GM20431 (cell line): Measurements from ENCODE around the gene PDZD4.

ENCODE experiments used
- in situ Hi-C: fragments of 300-500 bp; cut with MseI, MboI; formaldehyde crosslinking; loops from one replicate; pipeline ENCODE4 v1.15.0; 2020; ENCODE audit warnings: low sequenced_read_pairs; ENCODE audit not compliant: unreplicated experiment

Gene PDZD4

DNA sequence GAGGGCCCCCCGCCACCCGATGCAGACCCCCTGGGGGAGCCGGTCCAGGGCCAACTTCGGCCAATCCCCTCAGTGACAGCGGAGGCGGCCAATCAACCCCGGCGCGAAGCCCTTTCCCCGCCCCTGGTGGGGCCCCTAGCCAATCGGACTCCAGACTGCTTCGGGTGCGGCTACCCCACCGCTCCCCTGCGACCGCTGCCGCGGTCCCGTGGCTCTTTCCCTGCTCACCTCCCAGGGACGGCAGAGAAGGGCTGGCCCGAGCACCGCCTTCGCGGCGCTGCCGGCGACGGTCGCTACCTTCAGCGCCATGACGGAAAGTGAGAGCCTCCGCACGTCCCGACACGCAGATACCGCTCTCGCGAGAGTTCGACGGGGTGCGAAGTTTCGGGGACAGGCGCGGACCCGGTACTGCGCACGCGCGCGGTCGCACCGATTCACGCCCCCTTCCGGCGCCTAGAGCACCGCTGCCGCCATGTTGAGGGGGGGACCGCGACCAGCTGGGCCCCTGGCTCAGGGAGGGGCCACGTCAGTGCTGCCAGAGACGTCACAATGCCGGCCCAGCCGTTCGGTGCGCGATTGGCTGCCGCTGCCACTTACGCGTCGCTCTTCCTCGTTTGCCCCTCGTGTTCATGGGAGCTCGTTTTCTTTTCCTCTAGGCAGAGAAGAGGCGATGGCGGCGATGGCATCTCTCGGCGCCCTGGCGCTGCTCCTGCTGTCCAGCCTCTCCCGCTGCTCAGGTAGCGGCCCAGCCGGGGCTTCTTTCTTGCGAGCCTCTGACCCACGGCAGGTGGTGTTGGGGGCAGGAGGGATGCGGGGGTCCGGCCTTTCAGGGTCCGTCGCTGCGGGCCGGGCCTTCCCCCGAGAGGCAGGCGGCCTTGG is 36.1 kb downstream of the PDZD4 start, which contains the start of the genes IDH3G and SSR4:
Gene IDH3G, minus strand, starts transcription at position 358 of the 879 bp plus-strand sequence. Its CDS starts 49 bp downstream, at position 309.
Gene SSR4, plus strand, starts transcription at position 651 of the 879 bp plus-strand sequence. Its CDS starts 20 bp downstream, at position 671.
- in situ Hi-C loops: no loop called here

DNA sequence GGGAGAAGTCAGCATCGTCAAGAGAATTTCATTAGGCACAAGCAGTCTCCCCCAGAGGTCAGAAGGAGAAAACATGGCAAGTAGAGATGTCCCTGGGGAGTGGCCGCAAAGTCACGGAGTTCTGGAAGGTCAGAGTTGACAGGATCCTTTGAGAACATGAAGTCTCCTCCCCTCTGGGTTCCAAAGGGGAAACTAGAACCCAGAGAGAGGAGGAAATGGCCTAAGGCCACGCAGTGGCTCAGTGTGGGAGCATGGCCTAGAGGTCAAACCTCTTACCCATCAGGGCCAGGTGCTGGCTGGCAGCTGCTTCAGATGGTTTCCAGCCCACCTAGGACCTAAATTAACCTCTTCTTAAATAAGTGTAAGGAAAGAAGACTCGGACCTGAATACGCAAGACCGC is 37.1 kb downstream of the PDZD4 start:
- in situ Hi-C loops: no loop called here

DNA sequence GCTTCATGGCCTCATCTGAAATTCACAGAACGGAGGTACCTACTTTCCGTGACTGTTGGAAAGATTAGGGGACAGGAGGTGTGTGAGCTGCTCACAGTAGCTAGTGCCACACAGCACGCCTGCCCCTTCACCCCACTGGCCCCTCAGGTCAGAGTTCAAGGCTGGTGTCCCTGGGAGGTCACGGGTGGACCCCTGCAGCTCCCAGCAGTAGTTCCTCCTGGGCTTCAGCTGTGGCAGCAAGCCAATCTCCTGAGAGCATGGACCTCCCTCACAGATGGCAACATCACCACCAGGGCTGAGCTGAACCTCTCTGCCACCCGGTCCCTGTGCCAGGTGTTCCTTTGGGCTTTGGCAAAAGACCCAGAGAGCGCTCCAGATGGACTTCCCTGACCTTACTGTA is 38.0 kb downstream of the PDZD4 start:
- in situ Hi-C loops: no loop called here

DNA sequence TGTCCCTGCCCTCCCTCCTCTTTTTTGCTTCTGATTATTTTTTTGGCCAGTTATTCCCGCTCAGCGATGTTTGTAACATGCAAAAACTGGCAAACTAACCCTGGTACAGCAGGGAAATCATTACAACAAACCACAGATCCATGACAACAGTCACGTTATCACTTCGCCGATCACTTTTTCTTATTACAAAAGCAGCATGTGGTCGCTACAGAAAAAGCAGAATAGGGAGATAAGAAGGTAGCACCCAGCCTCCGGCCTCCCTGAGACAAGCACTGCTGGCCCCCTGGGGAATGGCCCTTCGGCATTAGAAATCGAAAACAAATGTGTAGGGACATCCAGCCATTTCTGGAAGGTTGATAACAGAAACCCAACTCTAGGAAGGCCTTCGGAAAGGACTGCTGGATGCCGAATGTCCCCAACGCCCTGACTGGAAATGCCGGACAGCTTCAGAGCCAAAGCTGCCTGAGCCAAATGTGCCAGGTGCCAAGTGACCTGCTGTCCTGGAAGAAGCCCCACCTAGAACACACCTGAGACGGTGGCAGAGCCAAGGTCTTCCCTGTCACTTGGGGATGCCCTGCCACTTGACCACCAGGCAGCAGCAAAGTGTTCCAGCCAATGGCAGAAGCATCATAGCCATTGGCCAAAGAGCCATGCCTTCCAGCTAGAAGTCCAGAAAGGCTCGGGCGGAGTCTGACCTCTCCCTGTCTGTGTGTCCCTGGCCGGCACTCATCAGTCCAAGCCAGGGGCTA is 39.1 kb downstream of the PDZD4 start:
- in situ Hi-C loops: no loop called here

DNA sequence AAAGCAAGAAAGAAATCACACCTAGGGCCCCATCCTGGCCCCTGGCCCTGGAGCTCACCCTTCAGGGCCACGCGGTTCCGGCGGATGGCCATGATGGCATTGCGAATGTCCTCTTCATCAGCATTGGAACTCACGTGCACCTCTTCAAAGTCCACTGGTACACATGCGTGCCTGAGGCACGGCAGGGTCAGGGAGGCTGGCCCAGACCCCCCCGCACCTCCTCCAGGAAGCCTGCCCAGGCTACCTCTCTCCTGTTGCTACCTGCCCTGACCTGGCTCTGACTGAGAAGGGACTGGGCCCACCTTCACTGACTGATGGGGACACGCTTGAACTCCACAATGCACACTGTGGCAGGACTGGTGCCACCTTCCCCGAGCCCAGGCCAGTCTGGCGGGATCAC is 40.7 kb downstream of the PDZD4 start:
- in situ Hi-C loops: no loop called here

DNA sequence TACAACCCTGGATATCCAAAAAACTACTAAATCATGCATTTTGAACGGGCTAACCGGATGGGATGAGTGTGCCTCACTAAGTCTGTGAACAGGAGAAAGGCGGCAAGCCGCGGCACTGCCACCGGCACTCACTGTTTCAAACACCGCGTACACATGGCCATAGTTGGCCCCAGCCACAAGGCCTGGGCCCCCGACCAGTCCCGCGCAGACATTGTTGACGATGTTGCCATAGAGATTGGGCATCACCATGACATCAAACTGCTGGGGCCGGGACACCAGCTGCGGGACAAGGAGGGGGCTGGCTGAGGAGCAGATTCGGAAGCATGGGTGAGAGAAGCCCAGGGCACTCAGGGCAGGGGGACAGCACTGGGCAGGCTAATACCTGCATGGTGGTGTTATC is 43.7 kb downstream of the PDZD4 start:
- in situ Hi-C loops: no loop called here

DNA sequence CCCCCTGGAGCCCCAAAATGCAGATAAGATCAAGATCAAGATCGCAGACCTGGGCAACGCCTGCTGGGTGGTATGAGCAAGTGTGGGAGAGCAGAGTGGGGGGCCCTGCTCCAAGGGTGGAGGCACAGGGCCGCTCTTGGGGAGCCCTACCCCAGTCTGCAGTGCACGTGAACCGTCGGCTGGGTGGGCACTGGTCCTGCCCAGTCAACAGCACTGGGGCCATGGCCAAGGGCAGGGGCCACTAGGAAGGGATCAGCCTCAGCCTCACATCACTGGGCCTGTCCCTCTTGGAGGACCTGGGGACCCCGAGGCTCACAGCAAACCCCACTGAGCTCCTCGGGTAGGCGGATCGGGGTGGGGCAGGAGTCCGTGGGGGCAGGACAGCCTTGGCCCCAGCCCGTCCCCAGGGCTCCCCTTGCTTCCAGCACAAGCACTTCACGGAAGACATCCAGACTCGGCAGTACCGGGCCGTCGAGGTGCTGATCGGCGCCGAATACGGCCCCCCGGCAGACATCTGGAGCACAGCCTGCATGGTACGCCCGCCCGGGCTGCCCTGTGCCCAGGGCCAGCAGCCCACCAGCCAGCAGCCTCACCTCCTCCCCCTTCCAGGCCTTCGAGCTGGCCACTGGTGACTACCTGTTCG is 45.9 kb downstream of the PDZD4 start:
- in situ Hi-C loops: no loop called here

DNA sequence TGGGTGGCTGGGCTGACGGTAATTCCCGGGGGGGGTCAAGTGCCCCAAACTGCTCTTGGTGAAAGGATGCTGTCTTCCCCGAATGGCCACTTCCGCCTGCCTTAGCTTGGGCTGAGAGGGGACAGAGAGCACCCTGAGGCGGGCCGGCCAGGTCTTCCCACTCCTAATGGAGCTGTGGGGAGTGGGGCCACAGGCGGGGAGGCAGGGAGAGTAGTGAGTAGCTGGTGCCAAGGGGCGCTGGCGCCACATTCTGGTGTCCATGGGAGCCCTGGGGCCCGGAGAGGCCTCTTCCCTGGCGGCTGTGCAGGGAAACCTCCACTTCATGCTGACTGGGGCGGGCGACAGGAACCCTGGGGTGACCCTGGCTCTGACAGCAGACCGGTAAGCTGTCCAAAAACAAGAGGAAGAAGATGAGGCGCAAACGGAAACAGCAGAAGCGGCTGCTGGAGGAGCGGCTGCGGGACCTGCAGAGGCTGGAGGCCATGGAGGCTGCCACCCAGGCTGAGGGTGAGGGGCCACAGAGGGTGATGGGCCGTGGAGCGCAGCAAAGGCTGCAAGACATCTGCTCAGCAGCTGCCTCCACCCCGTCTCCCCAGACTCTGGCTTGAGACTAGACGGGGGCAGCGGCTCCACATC is 46.8 kb downstream of the PDZD4 start:
- in situ Hi-C loops: no loop called here

DNA sequence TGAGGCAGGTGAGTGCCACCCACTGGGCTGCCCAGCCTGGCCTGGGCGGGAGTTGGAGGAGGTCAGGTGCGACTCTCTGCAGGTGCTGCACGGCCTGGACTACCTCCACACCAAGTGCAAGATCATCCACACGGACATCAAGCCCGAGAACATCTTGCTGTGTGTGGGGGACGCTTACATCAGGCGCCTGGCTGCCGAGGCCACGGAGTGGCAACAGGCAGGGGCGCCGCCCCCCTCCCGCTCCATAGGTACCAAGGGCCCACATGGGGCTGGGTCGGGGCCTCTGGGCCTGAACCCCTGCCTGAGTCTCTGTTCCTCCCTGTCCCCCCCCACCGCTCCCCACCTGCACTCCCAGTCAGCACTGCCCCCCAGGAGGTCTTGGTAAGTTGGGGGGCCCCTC is 47.5 kb downstream of the PDZD4 start:
- in situ Hi-C loops: no loop called here

DNA sequence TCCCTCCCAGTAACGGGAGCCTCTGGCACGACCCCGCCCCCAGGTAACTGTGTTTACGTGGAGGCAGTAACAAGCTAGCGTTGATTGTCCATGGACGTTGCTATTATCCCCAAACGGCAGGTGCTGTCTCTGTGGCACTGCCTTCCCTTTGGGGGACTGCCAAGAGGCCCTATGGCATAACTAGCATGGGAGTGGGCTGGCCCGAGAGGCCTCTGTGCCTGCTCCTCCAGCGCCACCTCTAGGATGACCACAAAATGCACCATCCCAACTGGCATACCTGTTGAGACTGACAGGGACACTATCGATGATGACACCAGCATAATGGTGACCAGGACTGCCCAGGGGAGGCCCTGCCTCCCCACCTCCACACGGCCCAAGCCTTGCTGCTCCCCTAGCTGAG is 48.0 kb downstream of the PDZD4 start:
- in situ Hi-C loops: no loop called here

DNA sequence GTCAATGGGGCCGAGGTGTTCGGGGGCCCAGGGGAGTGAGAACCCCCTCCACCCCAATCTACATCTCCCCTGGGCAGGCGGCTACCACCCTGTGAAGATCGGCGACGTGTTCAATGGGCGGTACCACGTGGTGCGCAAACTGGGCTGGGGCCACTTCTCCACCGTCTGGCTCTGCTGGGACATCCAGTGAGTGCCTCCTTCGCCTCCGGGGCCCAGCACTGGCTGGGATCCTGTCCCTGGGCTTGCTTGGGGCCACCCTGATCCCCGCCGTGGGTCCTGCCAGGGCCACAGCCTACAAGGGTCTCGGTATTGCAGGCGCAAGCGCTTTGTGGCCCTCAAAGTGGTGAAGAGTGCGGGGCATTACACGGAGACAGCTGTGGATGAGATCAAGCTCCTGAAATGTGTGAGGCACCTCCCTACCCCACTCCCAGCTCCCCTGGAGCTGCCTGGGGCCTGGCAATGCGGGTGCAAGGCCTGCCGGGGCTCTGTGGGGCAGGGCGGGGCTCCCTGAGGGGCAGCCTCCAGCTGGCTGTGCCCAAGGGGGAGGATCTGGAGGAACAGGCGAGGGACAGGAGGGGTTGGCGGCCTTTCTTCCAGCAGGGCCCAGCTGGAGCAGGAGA is 48.8 kb downstream of the PDZD4 start:
- in situ Hi-C loops: no loop called here

DNA sequence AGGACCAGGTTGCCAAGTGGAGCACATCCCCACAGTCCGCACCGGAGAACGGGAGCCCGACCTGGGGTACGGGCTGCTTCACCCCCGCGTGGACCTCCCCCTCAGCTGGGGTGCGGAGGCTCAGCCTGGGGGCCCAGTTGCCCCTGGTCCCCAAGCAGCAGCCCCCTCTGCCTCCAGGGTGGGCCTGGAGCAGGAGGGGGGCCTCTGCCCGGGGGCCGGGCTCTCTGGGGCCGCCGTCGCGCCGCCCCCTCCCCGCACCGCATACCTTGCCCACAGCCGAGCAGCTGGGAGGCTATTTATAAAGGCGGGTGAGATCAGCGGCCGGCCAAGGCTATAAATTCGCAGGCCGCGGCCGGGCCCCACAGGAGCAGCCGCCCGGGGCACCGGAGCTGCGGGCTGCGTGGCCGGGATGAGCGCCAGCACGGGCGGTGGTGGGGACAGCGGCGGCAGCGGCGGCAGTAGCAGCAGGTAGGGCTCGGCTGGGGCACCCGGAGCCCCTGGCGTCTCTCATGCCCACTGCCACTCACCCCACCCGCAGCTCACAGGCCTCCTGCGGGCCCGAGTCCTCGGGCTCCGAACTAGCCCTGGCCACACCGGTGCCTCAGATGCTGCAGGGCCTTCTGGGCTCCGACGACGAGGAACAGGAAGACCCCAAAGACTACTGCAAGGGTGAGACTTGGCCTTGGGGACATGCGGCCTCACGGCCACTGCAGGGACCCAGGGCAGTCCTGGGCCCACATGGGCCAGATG is 49.5 kb downstream of the PDZD4 start, which contains the start of gene SRPK3:
Gene SRPK3, plus strand, starts transcription at position 364 of the 750 bp plus-strand sequence. Its CDS starts 46 bp downstream, at position 410.
- in situ Hi-C loops: no loop called here

DNA sequence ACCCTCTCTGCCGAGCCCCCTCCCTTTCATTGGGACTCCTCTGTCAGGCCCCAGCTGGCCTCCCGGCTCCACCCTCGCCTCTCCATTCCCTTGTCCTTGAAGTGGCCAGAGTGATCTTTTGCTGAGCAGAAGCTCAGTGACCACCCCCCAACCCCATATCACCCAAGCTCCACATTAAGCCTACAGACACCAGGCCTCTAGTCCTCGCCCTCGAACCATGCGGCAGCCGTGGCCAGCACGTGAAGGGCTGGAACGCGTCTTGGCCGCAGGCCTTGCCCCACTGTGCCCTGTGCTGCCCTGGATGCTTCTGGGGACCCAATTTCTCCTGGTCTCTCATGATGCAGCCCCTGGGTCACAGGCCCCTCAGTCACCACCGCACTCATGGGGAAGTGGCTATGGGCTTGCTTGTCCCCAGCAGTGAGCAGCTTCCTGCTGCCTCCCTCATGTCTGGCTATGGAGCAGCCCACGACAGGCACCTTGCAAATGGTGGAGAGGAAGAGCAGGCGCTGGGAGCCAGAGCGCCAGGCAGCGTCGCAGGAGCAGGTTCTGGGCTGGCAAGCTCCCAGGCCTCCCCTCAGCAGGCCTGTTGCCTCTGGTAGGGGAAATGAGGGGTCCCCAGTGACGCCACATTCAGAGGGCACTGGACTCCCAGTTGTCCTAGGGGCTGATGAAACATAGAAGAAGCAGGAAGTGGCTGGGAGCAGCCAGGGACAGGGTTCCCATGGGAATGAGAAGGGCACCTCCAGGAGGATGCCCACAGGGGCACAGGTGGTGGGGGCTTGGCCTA is 50.3 kb downstream of the PDZD4 start:
- in situ Hi-C loops: no loop called here

DNA sequence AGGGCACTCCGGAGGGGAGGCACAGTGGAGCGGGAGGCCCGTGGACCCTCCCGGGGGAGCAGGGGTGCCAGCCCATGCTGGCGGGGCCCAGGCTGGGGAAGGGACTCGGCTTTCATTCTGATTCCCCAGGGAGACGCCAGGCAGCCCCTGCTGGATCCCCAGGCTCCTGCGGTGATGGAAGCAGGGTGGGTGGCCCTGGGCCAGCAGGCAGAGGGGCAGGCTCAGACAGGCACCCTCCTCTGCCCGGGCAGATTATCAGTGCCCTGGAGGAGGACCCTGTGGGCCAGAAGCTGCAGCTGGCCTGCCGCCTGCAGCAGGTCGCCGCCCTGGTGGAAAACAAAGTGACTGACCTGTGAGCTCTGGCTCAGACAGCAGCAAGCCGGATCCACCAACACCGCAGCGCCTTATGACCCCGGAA is 51.7 kb downstream of the PDZD4 start:
- in situ Hi-C loops: no loop called here

DNA sequence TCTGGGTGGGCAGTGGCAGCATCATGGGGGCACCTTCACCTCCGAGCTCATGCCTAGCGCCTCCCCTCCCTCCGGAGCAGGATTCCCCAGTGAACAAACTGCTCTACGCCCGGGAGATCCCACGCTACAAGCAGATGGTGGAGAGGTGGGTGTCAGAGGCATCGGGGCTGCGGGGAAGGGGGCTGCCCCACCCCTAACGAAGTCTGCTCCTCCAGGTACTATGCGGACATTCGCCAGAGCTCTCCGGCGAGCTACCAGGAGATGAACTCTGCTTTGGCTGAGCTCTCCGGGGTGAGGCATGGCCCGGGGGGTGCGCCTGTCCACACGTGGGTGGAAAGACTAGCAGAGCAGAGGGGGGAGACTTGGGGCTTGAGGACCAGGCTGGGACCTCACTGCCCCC is 52.2 kb downstream of the PDZD4 start:
- in situ Hi-C loops: no loop called here

DNA sequence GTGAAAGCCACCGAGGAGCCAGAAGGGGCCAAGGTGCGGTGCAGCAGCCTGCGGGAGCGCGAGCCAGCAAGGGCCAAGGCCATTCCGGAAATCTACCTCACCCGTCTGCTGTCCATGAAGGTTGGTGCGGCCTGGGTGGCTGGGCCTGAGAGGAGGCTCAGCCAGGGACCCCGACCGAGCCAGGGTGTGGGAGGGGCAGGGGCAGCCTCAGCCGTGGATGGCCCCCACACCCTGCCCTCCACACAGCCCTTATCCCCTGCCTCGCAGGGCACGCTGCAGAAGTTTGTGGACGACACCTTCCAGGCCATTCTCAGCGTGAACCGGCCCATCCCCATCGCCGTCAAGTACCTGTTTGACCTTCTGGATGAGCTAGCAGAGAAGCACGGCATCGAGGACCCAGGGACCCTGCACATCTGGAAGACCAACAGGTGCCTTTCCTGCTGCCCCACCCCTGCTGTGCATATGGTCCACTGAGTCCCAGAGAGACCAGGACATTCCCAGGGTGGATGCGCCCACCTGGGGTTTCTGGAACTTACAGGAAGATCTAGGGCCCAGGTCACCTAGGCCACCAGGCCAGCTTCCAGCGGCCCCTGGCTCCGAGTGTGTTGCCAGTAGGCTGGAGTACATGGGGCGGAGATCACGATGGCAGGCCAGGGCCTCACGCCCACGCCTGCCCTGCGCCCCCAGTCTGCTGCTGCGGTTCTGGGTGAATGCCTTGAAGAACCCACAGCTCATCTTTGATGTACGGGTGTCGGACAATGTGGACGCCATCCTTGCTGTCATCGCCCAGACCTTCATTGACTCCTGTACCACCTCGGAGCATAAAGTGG is 52.9 kb downstream of the PDZD4 start:
- in situ Hi-C loops: no loop called here

DNA sequence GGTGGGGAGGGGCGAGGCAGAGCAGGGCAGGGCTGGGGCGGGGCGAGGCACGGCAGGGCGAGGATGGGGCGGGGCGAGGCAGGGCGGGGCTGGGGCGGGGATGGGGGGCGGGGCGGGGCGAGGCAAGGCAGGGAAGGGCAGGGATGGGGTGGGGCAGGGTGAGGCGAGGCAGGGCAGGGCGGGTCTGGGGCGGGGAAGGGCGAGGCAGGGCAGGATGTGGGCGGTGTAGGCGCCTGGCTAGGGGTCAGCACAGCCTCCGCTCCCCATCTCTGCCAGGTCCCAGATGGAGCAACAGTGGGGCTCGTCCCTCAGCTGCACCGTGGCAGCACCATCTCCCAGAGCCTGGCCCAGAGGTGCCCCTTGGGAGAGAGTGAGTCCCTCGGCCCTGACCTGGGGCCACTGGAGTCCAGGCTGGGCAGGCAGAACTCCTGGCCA is 53.7 kb downstream of the PDZD4 start:
- in situ Hi-C loops: no loop called here
